Measurements from ENCODE around the gene ZCCHC24. TPM values are rescaled to one million over a fixed set of nuclear protein-coding genes. Genes with fewer than 3 reads are reported as not detected.

ZCCHC24 gene
- total RNA-seq, 2 experiments from 2014 or later, result 0.67 to 0.85 TPM

DNA sequence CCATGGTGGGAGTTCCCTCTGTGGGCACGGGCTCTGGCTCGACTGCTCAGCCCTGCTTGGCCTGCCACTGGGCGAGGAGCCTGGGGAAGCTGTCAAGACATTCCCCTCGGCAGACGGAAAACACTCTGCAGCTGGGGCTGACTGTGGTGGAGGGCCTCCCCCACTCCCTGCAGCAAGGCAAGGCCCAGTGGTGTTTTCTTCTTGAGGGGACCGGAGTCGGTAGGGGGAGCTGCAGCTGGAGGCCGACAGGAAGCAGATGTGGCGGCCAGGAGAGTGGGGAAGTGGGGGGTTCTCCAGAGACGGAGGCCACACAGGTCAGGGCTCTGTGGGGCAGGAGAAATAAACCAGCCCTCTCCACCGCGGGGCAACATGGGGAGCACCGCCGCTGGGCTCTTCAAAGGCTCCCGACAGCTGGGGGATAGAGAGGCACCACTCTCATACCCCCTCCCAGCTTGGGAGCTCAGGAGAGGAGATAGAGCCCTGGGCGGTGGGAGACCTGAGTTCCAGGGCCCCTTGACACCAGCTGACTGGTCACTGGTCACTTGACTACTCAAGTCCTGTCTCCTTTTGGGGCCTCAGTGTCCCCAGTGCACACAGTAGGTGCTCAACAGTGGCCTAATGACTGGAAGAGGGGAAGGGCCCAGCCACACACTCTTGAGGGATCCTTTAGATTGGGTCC is 54.7 kb downstream of the ZCCHC24 start:
- no peaks in the 10 kb centered on the region for H3K36me3 ChIP-seq (ENCODE audit: insufficient read depth, low read length)
- H3K9me3 ChIP-seq (ENCODE audit: control insufficient read depth in 1 of 2, insufficient read depth in 1 of 2, low read length in 2 of 2), result no peaks in the 10 kb centered on the region
- ChIA-PET POLR2A (interaction anchor here (0.6 kb wide), 1 partner anchor 1294 kb away, joined by 6 read pairs; no protein-coding TSS in a partner anchor), CTCF (no interaction called here)
- Mint-ChIP-seq H3K4me1 (ENCODE audit: low read depth) (no peaks in the 10 kb centered on the region), H3K36me3 (ENCODE audit: low read depth) (no peaks in the 10 kb centered on the region), H3K4me3 (no peak overlapping the region), H3K27ac (no peak overlapping the region), H3K27me3 (no peaks in the 10 kb centered on the region), H3K9me3 (no peaks in the 10 kb centered on the region)
- no peak overlapping the region for H3K27ac ChIP-seq (ENCODE audit: low read depth in 1 of 2, low read length in 2 of 2)
- DNase-seq (peak in 2 of 14 experiments; percentile 2 to 28), ATAC-seq (ENCODE audit: poor library complexity) (no peak)
- intact Hi-C loops (cut with DNase I, micrococcal nuclease), result no loop called here
- TF ChIP-seq, protein P1, sequence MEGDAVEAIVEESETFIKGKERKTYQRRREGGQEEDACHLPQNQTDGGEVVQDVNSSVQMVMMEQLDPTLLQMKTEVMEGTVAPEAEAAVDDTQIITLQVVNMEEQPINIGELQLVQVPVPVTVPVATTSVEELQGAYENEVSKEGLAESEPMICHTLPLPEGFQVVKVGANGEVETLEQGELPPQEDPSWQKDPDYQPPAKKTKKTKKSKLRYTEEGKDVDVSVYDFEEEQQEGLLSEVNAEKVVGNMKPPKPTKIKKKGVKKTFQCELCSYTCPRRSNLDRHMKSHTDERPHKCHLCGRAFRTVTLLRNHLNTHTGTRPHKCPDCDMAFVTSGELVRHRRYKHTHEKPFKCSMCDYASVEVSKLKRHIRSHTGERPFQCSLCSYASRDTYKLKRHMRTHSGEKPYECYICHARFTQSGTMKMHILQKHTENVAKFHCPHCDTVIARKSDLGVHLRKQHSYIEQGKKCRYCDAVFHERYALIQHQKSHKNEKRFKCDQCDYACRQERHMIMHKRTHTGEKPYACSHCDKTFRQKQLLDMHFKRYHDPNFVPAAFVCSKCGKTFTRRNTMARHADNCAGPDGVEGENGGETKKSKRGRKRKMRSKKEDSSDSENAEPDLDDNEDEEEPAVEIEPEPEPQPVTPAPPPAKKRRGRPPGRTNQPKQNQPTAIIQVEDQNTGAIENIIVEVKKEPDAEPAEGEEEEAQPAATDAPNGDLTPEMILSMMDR (IDR thresholded peaks at IDR 0.05), result no peak
- no peaks in the 10 kb centered on the region for H3K4me1 ChIP-seq (ENCODE audit: insufficient read depth, low read length)
- no peak overlapping the region for H3K4me3 ChIP-seq (ENCODE audit: low read length)
- H3K27me3 ChIP-seq (ENCODE audit: control insufficient read depth in 1 of 2, insufficient read depth in 2 of 2, low read length in 2 of 2), result no peaks in the 10 kb centered on the region

DNA sequence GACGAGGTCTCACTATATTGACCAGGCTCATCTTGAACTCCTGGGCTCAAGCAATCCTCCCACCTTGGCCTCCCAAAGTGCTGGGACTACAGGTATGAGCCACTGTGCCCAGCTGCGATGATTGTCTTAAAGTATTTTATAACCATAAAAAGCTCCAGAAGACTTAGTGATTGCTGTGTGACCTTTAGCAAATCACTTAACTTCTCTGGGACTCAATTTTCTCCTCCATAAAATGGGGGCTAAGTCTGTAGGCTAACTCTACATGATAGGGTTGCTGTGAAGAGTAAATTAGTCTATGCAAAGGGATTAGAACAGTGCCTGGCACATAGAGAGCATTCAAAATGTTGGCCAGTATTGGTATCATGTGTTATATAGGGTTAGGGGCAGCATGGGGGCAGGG is 55.4 kb downstream of the ZCCHC24 start:
- H3K4me1 Mint-ChIP-seq (ENCODE audit: low read depth), result no peaks in the 10 kb centered on the region
- H3K4me3 Mint-ChIP-seq, result no peak overlapping the region
- CTCF ChIA-PET, result interaction anchor here (1.5 kb wide), 1 partner anchor 15 kb away, joined by 3 read pairs; no protein-coding TSS in a partner anchor
- H3K27ac Mint-ChIP-seq, result no peak overlapping the region
- H3K36me3 Mint-ChIP-seq (ENCODE audit: low read depth), result no peaks in the 10 kb centered on the region
- POLR2A ChIA-PET, result no interaction called here
- Histone ChIP-seq H3K4me1 (ENCODE audit: insufficient read depth, low read length) (no peaks in the 10 kb centered on the region), H3K27ac (ENCODE audit: low read depth in 1 of 2, low read length in 2 of 2) (no peak overlapping the region), H3K36me3 (ENCODE audit: insufficient read depth, low read length) (no peaks in the 10 kb centered on the region), H3K9me3 (ENCODE audit: control insufficient read depth in 1 of 2, insufficient read depth in 1 of 2, low read length in 2 of 2) (no peaks in the 10 kb centered on the region), H3K4me3 (ENCODE audit: low read length) (no peak overlapping the region), H3K27me3 (ENCODE audit: control insufficient read depth in 1 of 2, insufficient read depth in 2 of 2, low read length in 2 of 2) (no peaks in the 10 kb centered on the region)
- no peak for ATAC-seq (ENCODE audit: poor library complexity)
- DNase-seq, result no peak
- TF ChIP-seq, protein P1 (IDR thresholded peaks at IDR 0.05), result no peak
- H3K9me3 Mint-ChIP-seq, result no peaks in the 10 kb centered on the region
- intact Hi-C loops (cut with DNase I, micrococcal nuclease), result no loop called here
- no peaks in the 10 kb centered on the region for H3K27me3 Mint-ChIP-seq

DNA sequence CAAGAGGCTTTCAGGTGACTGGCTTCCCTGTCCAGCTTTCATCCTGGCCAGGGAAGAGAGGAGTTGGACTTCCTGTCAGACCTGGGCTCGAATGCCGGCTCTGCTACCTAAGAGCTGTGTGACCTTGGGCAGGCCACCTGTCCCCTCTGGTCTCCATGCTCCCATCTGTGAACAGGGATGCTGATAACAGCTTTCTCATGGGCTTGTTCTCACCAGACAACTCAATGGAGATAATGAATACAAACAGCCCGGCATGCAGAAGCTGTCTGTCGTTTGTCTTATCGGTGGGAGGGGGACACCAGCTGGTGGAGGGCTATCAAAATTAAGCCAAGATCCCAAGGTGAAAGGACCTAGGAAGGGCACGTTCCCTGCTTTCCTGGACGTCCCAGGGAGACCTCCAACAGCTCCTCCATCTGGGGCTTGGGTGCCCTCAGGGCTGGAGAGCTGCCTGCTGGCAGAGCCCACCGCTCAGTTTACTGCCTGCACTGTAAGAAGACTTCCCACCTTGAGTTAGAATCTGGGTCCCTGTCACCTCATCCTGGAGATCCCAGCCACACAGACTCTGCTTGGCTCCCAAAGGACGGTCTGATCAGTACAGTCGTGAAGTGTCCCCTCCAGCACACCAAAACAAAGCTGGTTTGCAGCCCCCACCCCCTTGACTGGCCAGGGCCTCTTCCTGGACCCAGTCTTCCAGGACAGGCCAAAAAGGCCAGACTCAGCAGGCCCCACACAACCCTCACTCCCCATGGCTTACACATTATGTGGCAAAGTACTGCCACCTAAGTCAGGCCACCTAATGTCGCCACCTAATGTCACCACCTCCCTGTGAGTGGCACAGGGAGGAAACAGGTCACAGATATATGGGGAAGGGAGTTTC is 57.2 kb downstream of the ZCCHC24 start:
- H3K27ac ChIP-seq (ENCODE audit: low read depth in 1 of 2, low read length in 2 of 2), result no peak overlapping the region
- H3K27me3 ChIP-seq (ENCODE audit: control insufficient read depth in 1 of 2, insufficient read depth in 2 of 2, low read length in 2 of 2), result no peaks in the 10 kb centered on the region
- CTCF ChIA-PET, result interaction anchor here (1.5 kb wide), 1 partner anchor 14 kb away, joined by 3 read pairs; no protein-coding TSS in a partner anchor
- no peaks in the 10 kb centered on the region for H3K4me1 ChIP-seq (ENCODE audit: insufficient read depth, low read length)
- no peaks in the 10 kb centered on the region for H3K27me3 Mint-ChIP-seq
- no peak overlapping the region for H3K4me3 Mint-ChIP-seq
- ATAC-seq (ENCODE audit: poor library complexity), result no peak
- no peak overlapping the region for H3K4me3 ChIP-seq (ENCODE audit: low read length)
- no peaks in the 10 kb centered on the region for H3K4me1 Mint-ChIP-seq (ENCODE audit: low read depth)
- no peaks in the 10 kb centered on the region for H3K9me3 ChIP-seq (ENCODE audit: control insufficient read depth in 1 of 2, insufficient read depth in 1 of 2, low read length in 2 of 2)
- H3K9me3 Mint-ChIP-seq, result no peaks in the 10 kb centered on the region
- no peaks in the 10 kb centered on the region for H3K36me3 ChIP-seq (ENCODE audit: insufficient read depth, low read length)
- TF ChIP-seq, protein P1 (IDR thresholded peaks at IDR 0.05), result no peak
- intact Hi-C loops (cut with DNase I, micrococcal nuclease), result no loop called here
- no peak overlapping the region for H3K27ac Mint-ChIP-seq
- H3K36me3 Mint-ChIP-seq (ENCODE audit: low read depth), result no peaks in the 10 kb centered on the region
- DNase-seq, result peak in 3 of 14 experiments; percentile 0 to 24 (median 11)
- POLR2A ChIA-PET, result no interaction called here

Data from CD4-positive, alpha-beta T cell (primary cell).